B cell (primary cell): ENCODE results near the gene MLH1. TPM values are rescaled to one million over a fixed set of nuclear protein-coding genes. Genes with fewer than 3 reads are reported as not detected.
A peak's percentile ranks its signal among the peaks of the same experiment; 100 is the strongest.

Source experiments
- ATAC-seq: fragments of 200-7000 bp; cut with Tn5 transposase; one replicate; pipeline ENCODE4 v1.10.0; 2021; ENCODE audit warnings: low read depth, mild to moderate bottlenecking, moderate number of reproducible peaks, moderate library complexity
- CTCF ChIA-PET: fragments of 350-600 bp; sonication (Branson Sonifier 250); formaldehyde crosslinking; loops from one replicate; lab custom pipeline; 2021; ENCODE audit warnings: antibody characterized with exemption, inconsistent platforms; lab: Charles Lee
- POLR2A ChIA-PET: fragments of 350-600 bp; sonication (Branson Sonifier 250); formaldehyde crosslinking; loops from one replicate; lab custom pipeline; 2021; ENCODE audit warnings: antibody characterized with exemption; lab: Charles Lee
- DNase-seq: peaks from one replicate; pipeline ENCODE4 v3.0.0; 2013
- H2AFZ ChIP-seq: 2 replicates; pipeline ENCODE4 v1.6.1; 2012; ENCODE audit warnings: mild to moderate bottlenecking, low read depth, low read length; ENCODE audit not compliant: insufficient read depth, poor library complexity, severe bottlenecking
- H3K27ac ChIP-seq, 2 donors: 1 replicate in 1 of 2; 2 replicates in 1 of 2; pipeline ENCODE4 v1.5.1; 2012 to 2013; ENCODE audit warnings: low read length in 2 of 2, mild to moderate bottlenecking in 2 of 2, moderate library complexity in 1 of 2
- H3K27me3 ChIP-seq, 4 experiments: fragments of 200-600 bp in 1 of 4; sonication (generic) in 1 of 4; replicated peaks in 1 of 4; 1 replicate in 2 of 4; 2 replicates in 2 of 4; pipeline versions ENCODE4 v1.6.1 to v1.7.0; 2013 to 2016; ENCODE audit warnings: low read length in 3 of 4, mild to moderate bottlenecking in 2 of 4, mixed read lengths in 1 of 4, moderate library complexity in 1 of 4; ENCODE audit not compliant: insufficient read depth in 4 of 4, control insufficient read depth in 3 of 4; ENCODE audit errors: control extremely low read depth in 1 of 4
- H3K36me3 ChIP-seq, 2 experiments: replicated peaks in 1 of 2; 1 replicate in 1 of 2; 2 replicates in 1 of 2; pipeline versions ENCODE4 v1.6.1 to v1.7.1; 2013; ENCODE audit warnings: low read length in 1 of 2; ENCODE audit not compliant: insufficient read depth in 2 of 2, control insufficient read depth in 1 of 2; ENCODE audit errors: control extremely low read depth in 1 of 2, extremely low read depth in 1 of 2
- H3K4me1 ChIP-seq, 2 donors: fragments of 200-600 bp in 1 of 2; sonication (generic) in 1 of 2; 1 replicate in 1 of 2; 2 replicates in 1 of 2; pipeline versions ENCODE4 v1.5.1 to v1.6.1; 2013 to 2017; ENCODE audit warnings: low read length in 2 of 2; ENCODE audit not compliant: control insufficient read depth in 2 of 2, insufficient read depth in 2 of 2
- H3K4me2 ChIP-seq: replicated peaks from 2 replicates; pipeline ENCODE3; 2012; ENCODE audit warnings: mild to moderate bottlenecking, low read depth, low read length; ENCODE audit not compliant: poor library complexity, severe bottlenecking
- H3K4me3 ChIP-seq, 5 experiments: fragments of 200-600 bp in 1 of 5; sonication (generic) in 1 of 5; 1 replicate in 3 of 5; 2 replicates in 2 of 5; pipeline versions ENCODE4 v1.5.1 to v1.7.0; 2011 to 2016; ENCODE audit warnings: low read length in 4 of 5, mild to moderate bottlenecking in 4 of 5, low read depth in 2 of 5, control low read depth in 1 of 5, moderate library complexity in 1 of 5; ENCODE audit not compliant: insufficient read depth in 1 of 5; ENCODE audit errors: control extremely low read depth in 1 of 5, extremely low read depth in 1 of 5
- H3K79me2 ChIP-seq: fragments of 200-600 bp; sonication (generic); one replicate; pipeline ENCODE4 v1.6.0; 2016; ENCODE audit warnings: low read length; ENCODE audit not compliant: control insufficient read depth, insufficient read depth
- H3K9ac ChIP-seq: fragments of 200-600 bp; sonication (generic); 2 replicates; pipeline ENCODE4 v1.6.1; 2017; ENCODE audit warnings: mild to moderate bottlenecking, low read length, moderate library complexity
- H3K9me3 ChIP-seq, 3 donors: one replicate each; pipeline versions ENCODE4 v1.6.1 to v1.7.1; 2013; ENCODE audit warnings: low read length in 2 of 3; ENCODE audit not compliant: control insufficient read depth in 2 of 3, insufficient read depth in 1 of 3; ENCODE audit errors: control extremely low read depth in 1 of 3
- H4K20me1 ChIP-seq: 2 replicates; pipeline ENCODE4 v1.6.0; 2012; ENCODE audit warnings: mild to moderate bottlenecking, low read length; ENCODE audit not compliant: insufficient read depth, control insufficient read depth, poor library complexity, severe bottlenecking
- H3K27ac Mint-ChIP-seq: one replicate; pipeline ENCODE4 v1.8.0; 2021; ENCODE audit warnings: mixed read lengths
- H3K27me3 Mint-ChIP-seq: one replicate; pipeline ENCODE4 v1.8.0; 2021; ENCODE audit warnings: mixed read lengths
- H3K4me1 Mint-ChIP-seq: one replicate; pipeline ENCODE4 v1.8.0; 2021; ENCODE audit warnings: mixed read lengths
- H3K4me3 Mint-ChIP-seq: one replicate; pipeline ENCODE4 v1.8.0; 2021; ENCODE audit warnings: mixed read lengths
- H3K9me3 Mint-ChIP-seq: one replicate; pipeline ENCODE4 v1.8.0; 2022; ENCODE audit warnings: mixed read lengths; ENCODE audit not compliant: insufficient read depth
- CTCF ChIP-seq: fragments of 200-600 bp; IDR thresholded peaks from one replicate; pipeline ENCODE4 v1.8.0; 2022; ENCODE audit warnings: antibody characterized with exemption, mild to moderate bottlenecking
- EZH2 ChIP-seq: IDR thresholded peaks from 2 replicates; pipeline ENCODE4 v1.6.1; 2012; ENCODE audit warnings: borderline replicate concordance, low read depth, mild to moderate bottlenecking, moderate library complexity, low read length; ENCODE audit not compliant: insufficient read depth, poor library complexity, severe bottlenecking
- WGBS: methylation state at CpG from one replicate; pipeline ENCODE4 v1.1.5; 2013; ENCODE audit warnings: missing lambda C conversion rate; ENCODE audit not compliant: insufficient coverage; 5-methylcytosine and 5-hydroxymethylcytosine counted together
- intact Hi-C: fragments of 100-400 bp; cut with micrococcal nuclease; formaldehyde crosslinking; loops from one replicate; pipeline ENCODE4 v1.10.0; 2022
- polyA plus RNA-seq: library from polyadenylated mRNA; depleted of rRNA; stranded (reverse); fragments of >200 nt; gene quantifications from 2 replicates; pipeline ENCODE4 v1.2.3, GENCODE V29; 2012
- total RNA-seq, 2 donors: library from RNA; stranded (reverse); fragments of 120-200 nt in 1 of 2; gene quantifications; 1 replicate in 1 of 2; 2 replicates in 1 of 2; pipeline versions ENCODE4 v1.2.3 to v1.2.4, GENCODE V29; 2013 to 2022

The MLH1 gene
- total and polyA plus RNA-seq, 2 donors (not counting 1 experiment from before 2014, with no cell fraction given) = 22.4 to 38.5 TPM

GRCh38 chr3:37017683-37018082 is 24.4 kb downstream of the MLH1 start:
- POLR2A ChIA-PET = interaction anchor here (0.6 kb wide), 1 partner anchor 89 kb away, joined by 5 read pairs; no protein-coding TSS in a partner anchor
- no peak overlapping the region for H2AFZ ChIP-seq
- intact Hi-C loops = no loop called here
- Mint-ChIP-seq H3K27ac (no peak overlapping the region), H3K27me3 (no peaks in the 10 kb centered on the region), H3K4me3 (no peak overlapping the region), H3K4me1 (no peaks in the 10 kb centered on the region), H3K9me3 (no peaks in the 10 kb centered on the region)
- no peaks in the 10 kb centered on the region for H3K9me3 ChIP-seq
- no peaks in the 10 kb centered on the region for H3K79me2 ChIP-seq
- WGBS = 100% methylated on average over 1 of the region's 3 CpGs
- no peak overlapping the region for H3K27ac ChIP-seq
- no peak overlapping the region for H3K4me2 ChIP-seq
- H3K9ac ChIP-seq = no peak overlapping the region
- H3K4me1 ChIP-seq = no peaks in the 10 kb centered on the region
- H3K4me3 ChIP-seq = no peak overlapping the region
- DNase-seq (no peak), ATAC-seq (no peak)
- TF ChIP-seq CTCF (no peak), EZH2 (no peak)
- CTCF ChIA-PET = no interaction called here
- H4K20me1 ChIP-seq = no peaks in the 10 kb centered on the region
- no peaks in the 10 kb centered on the region for H3K27me3 ChIP-seq
- peaks cover 26 to 77% of the 10 kb centered on the region in 2 experiments for H3K36me3 ChIP-seq

- no peak for DNase-seq
- no peak for ATAC-seq
- Histone ChIP-seq H3K9me3 (no peaks in the 10 kb centered on the region), H3K4me2 (no peak overlapping the region), H4K20me1 (no peaks in the 10 kb centered on the region), H3K27ac (peak overlapping the region in 1 of 2 donors; percentile 21), H3K27me3 (no peaks in the 10 kb centered on the region), H3K9ac (no peak overlapping the region), H2AFZ (no peak overlapping the region), H3K79me2 (peaks cover 12% of the 10 kb centered on the region), H3K36me3 (peaks cover 10 to 71% of the 10 kb centered on the region in 2 experiments), H3K4me3 (no peak overlapping the region), H3K4me1 (peaks cover 5 to 6% of the 10 kb centered on the region in 2 donors)
- Mint-ChIP-seq H3K9me3 (no peaks in the 10 kb centered on the region), H3K27ac (no peak overlapping the region), H3K4me1 (peaks cover 10% of the 10 kb centered on the region), H3K27me3 (no peaks in the 10 kb centered on the region), H3K4me3 (no peak overlapping the region)
- TF ChIP-seq EZH2 (no peak), CTCF (peak; percentile 38)
- CTCF ChIA-PET = interaction anchor here (1.0 to 1.7 kb wide), 6 partner anchors 18 to 195 kb away, joined by 3 to 6 read pairs (median 4); no protein-coding TSS in a partner anchor
- WGBS = no CpG with 5 or more reads among the region's 2 CpGs
- intact Hi-C loops = loop anchor here (1.0 kb wide), 1 partner anchor 189 kb away; no protein-coding TSS in a partner anchor
- POLR2A ChIA-PET = no interaction called here
Observed at GRCh38 chr3:37024092-37024491, 30.8 kb downstream of the MLH1 start.
